H1 (cell line): ENCODE measurements around the gene FOXP2. TPM values are rescaled to one million over a fixed set of nuclear protein-coding genes. Genes with fewer than 3 reads are reported as not detected.

Source experiments
- CTCF ChIA-PET: fragments of 300-600 bp; sonication (Branson Sonifier 250); formaldehyde crosslinking; loops from one replicate; lab custom pipeline; 2021; ENCODE audit not compliant: partially characterized antibody; lab: Charles Lee
- POLR2A ChIA-PET: fragments of 300-600 bp; sonication (Branson Sonifier 250); formaldehyde crosslinking; loops from one replicate; lab custom pipeline; 2021; ENCODE audit warnings: inconsistent platforms; ENCODE audit not compliant: partially characterized antibody; lab: Charles Lee
- DNase-seq, 2 experiments: peaks; one replicate each; pipeline versions ENCODE4 v3.0.0 to v3.0.0-alpha.2; 2010 to 2022; ENCODE audit warnings: low spot score in 2 of 2, low read depth in 1 of 2, mixed read lengths in 1 of 2
- FAIRE-seq: peaks from 2 replicates; lab custom pipeline; 2011; peaks lifted over from hg19 to GRCh38; lab: Jason Lieb, UNC
- H2AFZ ChIP-seq: 2 replicates; pipeline ENCODE4 v1.8.1; 2012; ENCODE audit warnings: low read length, inconsistent platforms
- H2AK5ac ChIP-seq: 2 replicates; pipeline ENCODE4 v1.6.1; 2013; ENCODE audit warnings: low read depth, low read length
- H2BK120ac ChIP-seq: replicated peaks from 2 replicates; pipeline ENCODE3; 2013; ENCODE audit warnings: low read depth, low read length, inconsistent platforms
- H2BK12ac ChIP-seq: 2 replicates; pipeline ENCODE4 v1.6.1; 2013; ENCODE audit warnings: low read depth, low read length
- H2BK15ac ChIP-seq: 2 replicates; pipeline ENCODE4 v1.6.1; 2013; ENCODE audit warnings: low read length
- H2BK20ac ChIP-seq: 2 replicates; pipeline ENCODE4 v1.6.1; 2013; ENCODE audit warnings: low read length
- H2BK5ac ChIP-seq: 2 replicates; pipeline ENCODE4 v1.6.1; 2013; ENCODE audit warnings: low read depth, low read length
- H3K14ac ChIP-seq: 2 replicates; pipeline ENCODE4 v1.6.1; 2013; ENCODE audit warnings: inconsistent platforms; ENCODE audit not compliant: insufficient read length
- H3K18ac ChIP-seq: 2 replicates; pipeline ENCODE4 v1.6.1; 2013; ENCODE audit warnings: low read length; ENCODE audit errors: extremely low read depth
- H3K23ac ChIP-seq: 2 replicates; pipeline ENCODE4 v1.6.1; 2013; ENCODE audit warnings: inconsistent platforms; ENCODE audit not compliant: insufficient read length
- H3K23me2 ChIP-seq: 2 replicates; pipeline ENCODE4 v1.6.1; 2013; ENCODE audit warnings: low read depth, low read length
- H3K27ac ChIP-seq: 2 replicates; pipeline ENCODE4 v1.6.1; 2011; ENCODE audit warnings: low read depth, low read length, inconsistent platforms
- H3K27me3 ChIP-seq, 4 experiments: replicated peaks in 1 of 4; 1 replicate in 1 of 4; 2 replicates in 3 of 4; pipeline versions ENCODE4 v1.6.1 to v1.8.1; 2011 to 2013; ENCODE audit warnings: low read length in 3 of 4, mild to moderate bottlenecking in 3 of 4, inconsistent platforms in 2 of 4, mixed read lengths in 2 of 4, moderate library complexity in 1 of 4; ENCODE audit not compliant: control insufficient read depth in 3 of 4, insufficient read depth in 3 of 4; ENCODE audit errors: extremely low read depth in 1 of 4
- H3K36me3 ChIP-seq, 4 experiments: 2 replicates each; pipeline versions ENCODE4 v1.6.1 to v1.8.1; 2011 to 2013; ENCODE audit warnings: mild to moderate bottlenecking in 4 of 4, low read length in 3 of 4, moderate library complexity in 2 of 4, control low read depth in 1 of 4, inconsistent platforms in 1 of 4; ENCODE audit not compliant: insufficient read depth in 4 of 4, control insufficient read depth in 2 of 4
- H3K4ac ChIP-seq: replicated peaks from 2 replicates; pipeline ENCODE3; 2013; ENCODE audit warnings: low read length, low read depth, mixed read lengths, inconsistent platforms; ENCODE audit not compliant: insufficient read length
- H3K4me1 ChIP-seq, 4 experiments: replicated peaks in 1 of 4; 1 replicate in 1 of 4; 2 replicates in 3 of 4; pipeline versions ENCODE4 v1.6.1 to v1.8.1; 2011 to 2013; ENCODE audit warnings: low read length in 3 of 4, inconsistent platforms in 2 of 4, mixed read lengths in 1 of 4; ENCODE audit not compliant: insufficient read depth in 4 of 4, control insufficient read depth in 3 of 4
- H3K4me2 ChIP-seq, 2 experiments: 2 replicates each; pipeline versions ENCODE4 v1.6.1 to v1.8.1; 2011 to 2013; ENCODE audit warnings: low read depth in 2 of 2, low read length in 2 of 2, control low read depth in 1 of 2, inconsistent platforms in 1 of 2, mild to moderate bottlenecking in 1 of 2; ENCODE audit not compliant: insufficient read depth in 1 of 2
- H3K4me3 ChIP-seq, 4 experiments: fragments of 200-600, 300-600 bp in 1 of 4; sonication (generic), shearing (Covaris generic), sonication (Bioruptor Twin) in 1 of 4; 2 replicates each; pipeline versions ENCODE4 v1.5.1 to v1.8.1; 2011 to 2016; ENCODE audit warnings: low read length in 4 of 4, low read depth in 3 of 4, control low read depth in 2 of 4, inconsistent platforms in 2 of 4, mild to moderate bottlenecking in 2 of 4, mixed read lengths in 1 of 4, moderate library complexity in 1 of 4; ENCODE audit not compliant: insufficient read depth in 2 of 4; ENCODE audit errors: extremely low read depth in 1 of 4
- H3K56ac ChIP-seq: replicated peaks from 2 replicates; pipeline ENCODE3; 2013; ENCODE audit warnings: low read depth, mild to moderate bottlenecking, mixed read lengths, low read length, inconsistent platforms; ENCODE audit not compliant: insufficient read length
- H3K79me1 ChIP-seq: 2 replicates; pipeline ENCODE4 v1.6.1; 2013; ENCODE audit warnings: low read depth, low read length, control low read depth
- H3K79me2 ChIP-seq, 2 experiments: 2 replicates each; pipeline versions ENCODE4 v1.6.1 to v1.8.1; 2012 to 2013; ENCODE audit warnings: low read length in 2 of 2, mild to moderate bottlenecking in 2 of 2, inconsistent platforms in 1 of 2; ENCODE audit not compliant: insufficient read depth in 2 of 2, control insufficient read depth in 1 of 2
- H3K9ac ChIP-seq, 4 experiments: replicated peaks in 1 of 4; 1 replicate in 1 of 4; 2 replicates in 3 of 4; pipeline versions ENCODE4 v1.6.1 to v1.8.1; 2011 to 2013; ENCODE audit warnings: low read depth in 3 of 4, low read length in 3 of 4, control low read depth in 2 of 4, mild to moderate bottlenecking in 2 of 4, moderate library complexity in 2 of 4, inconsistent platforms in 1 of 4; ENCODE audit errors: extremely low read depth in 1 of 4
- H3K9me3 ChIP-seq, 2 experiments: 2 replicates each; pipeline versions ENCODE4 v1.6.1 to v1.8.1; 2012 to 2013; ENCODE audit warnings: mild to moderate bottlenecking in 2 of 2, moderate library complexity in 2 of 2, control low read depth in 1 of 2, inconsistent platforms in 1 of 2, low read depth in 1 of 2, low read length in 1 of 2, mixed read lengths in 1 of 2; ENCODE audit not compliant: insufficient read depth in 2 of 2
- H4K20me1 ChIP-seq, 2 experiments: replicated peaks in 1 of 2; 2 replicates each; pipeline versions ENCODE3 to v1.8.1; 2011 to 2013; ENCODE audit warnings: inconsistent platforms in 2 of 2, low read length in 2 of 2, mild to moderate bottlenecking in 1 of 2; ENCODE audit not compliant: insufficient read depth in 2 of 2, control insufficient read depth in 1 of 2
- H4K5ac ChIP-seq: 2 replicates; pipeline ENCODE4 v1.6.1; 2013; ENCODE audit warnings: low read length, low read depth, mixed read lengths, inconsistent platforms; ENCODE audit not compliant: insufficient read length
- H4K8ac ChIP-seq: 2 replicates; pipeline ENCODE4 v1.8.0; 2013; ENCODE audit warnings: mild to moderate bottlenecking, moderate library complexity, low read length, inconsistent platforms; ENCODE audit not compliant: insufficient read depth; ENCODE audit errors: extremely low read depth
- H4K91ac ChIP-seq: replicated peaks from 2 replicates; pipeline ENCODE3; 2013; ENCODE audit warnings: low read length, mixed read lengths, inconsistent platforms; ENCODE audit not compliant: insufficient read length
- ATF2 ChIP-seq: IDR thresholded peaks from 2 replicates; pipeline ENCODE4 v1.6.1; 2012; ENCODE audit warnings: low read length, inconsistent platforms
- BRCA1 ChIP-seq: IDR thresholded peaks from 2 replicates; pipeline ENCODE4 v1.6.1; 2012; ENCODE audit warnings: low read depth, low read length, improper control_type of control experiment
- HDAC2 ChIP-seq, 2 experiments: fragments of 300-600 bp in 1 of 2; sonication (generic) in 1 of 2; IDR thresholded peaks; 2 replicates each; pipeline ENCODE4 v1.6.1; 2011 to 2012; ENCODE audit warnings: low read depth in 2 of 2, low read length in 2 of 2, mild to moderate bottlenecking in 2 of 2, moderate library complexity in 2 of 2, borderline replicate concordance in 1 of 2, inconsistent platforms in 1 of 2
- KDM1A ChIP-seq: fragments of 200-600, 300-600 bp; sonication (generic); IDR thresholded peaks from 2 replicates; pipeline ENCODE4 v1.7.1; 2016; ENCODE audit warnings: mild to moderate bottlenecking, low read length, borderline replicate concordance
- RAD21 ChIP-seq, 2 experiments: IDR thresholded peaks in 1 of 2; conservative IDR thresholded peaks in 1 of 2; 2 replicates each; pipeline ENCODE4 v1.6.1; 2011; ENCODE audit warnings: low read depth in 2 of 2, low read length in 2 of 2, improper control_type of control experiment in 1 of 2, inconsistent platforms in 1 of 2, mild to moderate bottlenecking in 1 of 2, moderate library complexity in 1 of 2
- RXRA ChIP-seq: IDR thresholded peaks from 2 replicates; pipeline ENCODE4 v1.6.1; 2011; ENCODE audit warnings: low read depth, mild to moderate bottlenecking, low read length, moderate library complexity; ENCODE audit not compliant: insufficient read depth
- USF2 ChIP-seq: IDR thresholded peaks from 2 replicates; pipeline ENCODE4 v1.6.1; 2011; ENCODE audit warnings: low read length, improper control_type of control experiment
- WGBS, 2 experiments: shearing (Covaris generic) in 1 of 2; methylation state at CpG; one replicate each; pipeline versions ENCODE4 v1.1.6 to v1.1.7; 2013 to 2015; ENCODE audit warnings: low lambda C conversion rate in 2 of 2, mixed read lengths in 2 of 2, inconsistent platforms in 1 of 2, low coverage in 1 of 2, missing lambda C conversion rate in 1 of 2; ENCODE audit not compliant: insufficient replicate concordance in 2 of 2, insufficient coverage in 1 of 2, insufficient read length in 1 of 2; ENCODE audit errors: extremely low coverage in 1 of 2, missing lambda C conversion rate in 1 of 2; 5-methylcytosine and 5-hydroxymethylcytosine counted together
- polyA plus RNA-seq, 7 experiments: library from polyadenylated mRNA; depleted of rRNA in 3 of 7; stranded (reverse) in 5 of 7; unstranded in 2 of 7; fragments of >200 nt in 5 of 7; fragments of 200-250 nt in 2 of 7; gene quantifications; 1 replicate in 5 of 7; 2 replicates in 1 of 7; 4 replicates in 1 of 7; pipeline versions ENCODE4 v1.2.1 to v1.2.3, GENCODE V29; 2011 to 2013; ENCODE audit warnings: missing spikeins in 2 of 7, mixed read lengths in 2 of 7
- total RNA-seq: library from RNA; stranded (reverse); fragmentation: NEBNext Ultra II Directional; extraction: Animal tissue kit (Norgen Biotek cat#: 25700); gene quantifications from 2 replicates; pipeline ENCODE4 v1.2.1, GENCODE V29; 2021

Gene FOXP2
- total and polyA plus RNA-seq, 2 of the 8 experiments (the other 6 are each of a cell fraction or from before 2014, with no cell fraction given): 0.09 to 0.43 TPM

GRCh38 chr7:114741911-114742310, 327.3 kb downstream of the FOXP2 start:
- Histone ChIP-seq H3K79me1 (no peaks in the 10 kb centered on the region), H3K79me2 (no peaks in the 10 kb centered on the region), H3K14ac (no peak overlapping the region), H3K27ac (no peak overlapping the region), H2AFZ (no peak overlapping the region), H2BK20ac (no peak overlapping the region), H4K20me1 (no peaks in the 10 kb centered on the region), H3K23ac (no peak overlapping the region), H4K5ac (no peak overlapping the region), H3K4ac (no peak overlapping the region), H2BK15ac (no peak overlapping the region), H2AK5ac (no peak overlapping the region), H3K23me2 (no peaks in the 10 kb centered on the region), H2BK12ac (no peak overlapping the region), H4K8ac (no peak overlapping the region), H3K18ac (no peak overlapping the region), H3K4me2 (no peak overlapping the region), H3K9me3 (no peaks in the 10 kb centered on the region), H3K9ac (no peak overlapping the region), H3K36me3 (no peaks in the 10 kb centered on the region), H2BK120ac (no peak overlapping the region), H3K4me3 (no peak overlapping the region), H4K91ac (no peak overlapping the region), H3K4me1 (no peaks in the 10 kb centered on the region), H3K56ac (no peak overlapping the region), H2BK5ac (no peak overlapping the region), H3K27me3 (peaks cover 0 to 1% (median 0%) of the 10 kb centered on the region in 4 experiments; a peak in 1 of 7 replicates)
- WGBS, 2 experiments: 88% methylated on average over 1 of the region's 1 CpG; no CpG with 5 or more reads in 1 of the 2 experiments
- CTCF ChIA-PET: no interaction called here
- POLR2A ChIA-PET: no interaction called here
- DNase-seq: no peak
- no peak for FAIRE-seq
- no peak for TF ChIP-seq RXRA
- no peak for TF ChIP-seq KDM1A
- TF ChIP-seq BRCA1: no peak
- no peak for TF ChIP-seq HDAC2 (IDR thresholded peaks at IDR 0.05; ENCODE audit: borderline replicate concordance in 1 of 2, low read depth in 2 of 2, low read length in 2 of 2)
- TF ChIP-seq ATF2: no peak
- no peak for TF ChIP-seq RAD21 (IDR thresholded peaks at IDR 0.05 in 1 of 2, conservative IDR thresholded peaks at IDR 0.05 in 1 of 2; ENCODE audit: low read depth in 2 of 2, low read length in 2 of 2)
- no peak for TF ChIP-seq USF2
